ACC112 (cell line): Measurements from ENCODE around the gene ANTKMT.

Experiments used
- H2AFZ ChIP-seq: fragments of 200-600 bp; sonication (generic); one replicate; pipeline ENCODE4 v1.6.0; 2017; ENCODE audit warnings: antibody characterized with exemption, low read length; ENCODE audit not compliant: unreplicated experiment
- H3K27ac ChIP-seq: fragments of 200-600 bp; sonication (generic); 2 replicates; pipeline ENCODE4 v1.5.1; 2014; ENCODE audit warnings: low read depth, mild to moderate bottlenecking, antibody characterized with exemption, low read length, moderate library complexity
- H3K27me3 ChIP-seq: fragments of 200-600 bp; sonication (generic); 2 replicates; pipeline ENCODE4 v1.6.1; 2014; ENCODE audit warnings: mild to moderate bottlenecking, antibody characterized with exemption, low read length, moderate library complexity, mixed read lengths; ENCODE audit not compliant: insufficient read depth
- H3K36me3 ChIP-seq: fragments of 200-600 bp; sonication (generic); 2 replicates; pipeline ENCODE4 v1.6.1; 2016; ENCODE audit warnings: mild to moderate bottlenecking, antibody characterized with exemption, low read length, moderate library complexity, mixed read lengths; ENCODE audit not compliant: insufficient read depth
- H3K4me1 ChIP-seq: fragments of 200-600 bp; sonication (generic); one replicate; pipeline ENCODE4 v1.6.1; 2016; ENCODE audit warnings: low read length, mixed read lengths; ENCODE audit not compliant: insufficient read depth, unreplicated experiment, control insufficient read depth
- H3K4me3 ChIP-seq: fragments of 200-600 bp; sonication (generic); 2 replicates; pipeline ENCODE4 v1.5.1; 2014; ENCODE audit warnings: mild to moderate bottlenecking, low read depth, low read length
- H3K79me2 ChIP-seq: fragments of 200-600 bp; sonication (generic); one replicate; pipeline ENCODE4 v1.6.0; 2016; ENCODE audit warnings: low read length; ENCODE audit not compliant: control insufficient read depth, unreplicated experiment, insufficient read depth

The ANTKMT gene

GRCh38 chr16:703406-703805 is 17.5 kb upstream of the ANTKMT start:
- peaks cover 82% of the 10 kb centered on the region for H3K27me3 ChIP-seq

GRCh38 chr16:704047-704446 is 16.9 kb upstream of the ANTKMT start:
- no peaks in the 10 kb centered on the region for H3K4me1 ChIP-seq
- no peaks in the 10 kb centered on the region for H3K36me3 ChIP-seq
- H2AFZ ChIP-seq, result no peak overlapping the region
- H3K27ac ChIP-seq, result no peak overlapping the region
- peaks cover 81% of the 10 kb centered on the region for H3K27me3 ChIP-seq
- H3K79me2 ChIP-seq, result no peaks in the 10 kb centered on the region
- H3K4me3 ChIP-seq, result no peak overlapping the region

More at GRCh38 chr16:703406-703805, 17.5 kb upstream of the ANTKMT start:
- H3K36me3 ChIP-seq, result no peaks in the 10 kb centered on the region
- no peak overlapping the region for H3K27ac ChIP-seq
- H3K4me1 ChIP-seq, result no peaks in the 10 kb centered on the region
- no peaks in the 10 kb centered on the region for H3K79me2 ChIP-seq
- H3K4me3 ChIP-seq, result no peak overlapping the region
- no peak overlapping the region for H2AFZ ChIP-seq

- Histone ChIP-seq H3K79me2 (no peaks in the 10 kb centered on the region), H3K27me3 (peaks cover 77% of the 10 kb centered on the region), H2AFZ (no peak overlapping the region), H3K27ac (no peak overlapping the region), H3K4me3 (no peak overlapping the region), H3K36me3 (no peaks in the 10 kb centered on the region), H3K4me1 (peaks cover 2% of the 10 kb centered on the region)
Measured at GRCh38 chr16:704552-705380, 16.2 kb upstream of the ANTKMT start.

GRCh38 chr16:705431-706188 is 15.3 kb upstream of the ANTKMT start, which contains the start of gene FBXL16:
FBXL16 (minus strand) TSS chr16:705801; CDS start chr16:697405, 8,396 bp downstream.
- no peaks in the 10 kb centered on the region for H3K79me2 ChIP-seq
- no peak within 1 kb of the TSS for H2AFZ ChIP-seq
- H3K4me3 ChIP-seq, result no peak within 1 kb of the TSS; the same call in 1 of the 2 replicates
- H3K36me3 ChIP-seq, result no peaks in the 10 kb centered on the region
- peaks cover 10% of the 10 kb centered on the region for H3K4me1 ChIP-seq
- H3K27ac ChIP-seq, result no peak within 1 kb of the TSS
- H3K27me3 ChIP-seq, result peaks cover 75% of the 10 kb centered on the region

- peaks cover 74% of the 10 kb centered on the region for H3K27me3 ChIP-seq
- no peak overlapping the region for H2AFZ ChIP-seq
- peaks cover 10% of the 10 kb centered on the region for H3K4me1 ChIP-seq
- H3K27ac ChIP-seq, result no peak overlapping the region
- H3K36me3 ChIP-seq, result no peaks in the 10 kb centered on the region
- no peaks in the 10 kb centered on the region for H3K79me2 ChIP-seq
- no peak overlapping the region for H3K4me3 ChIP-seq
Measured at GRCh38 chr16:706189-707061, 14.5 kb upstream of the ANTKMT start.

- H3K79me2 ChIP-seq, result no peaks in the 10 kb centered on the region
- H3K27me3 ChIP-seq, result peaks cover 67% of the 10 kb centered on the region
- peaks cover 10% of the 10 kb centered on the region for H3K4me1 ChIP-seq
- no peak overlapping the region for H3K4me3 ChIP-seq
- no peak overlapping the region for H2AFZ ChIP-seq
- no peaks in the 10 kb centered on the region for H3K36me3 ChIP-seq
- no peak overlapping the region for H3K27ac ChIP-seq
Measured at GRCh38 chr16:707062-707538, 13.8 kb upstream of the ANTKMT start.

GRCh38 chr16:708019-708418 is 12.9 kb upstream of the ANTKMT start:
- H3K27me3 ChIP-seq, result peaks cover 58% of the 10 kb centered on the region
- no peaks in the 10 kb centered on the region for H3K79me2 ChIP-seq
- no peaks in the 10 kb centered on the region for H3K36me3 ChIP-seq
- H3K4me1 ChIP-seq, result peaks cover 10% of the 10 kb centered on the region
- H3K27ac ChIP-seq, result no peak overlapping the region
- H2AFZ ChIP-seq, result no peak overlapping the region
- H3K4me3 ChIP-seq, result no peak overlapping the region

GRCh38 chr16:708959-709358 is 12.0 kb upstream of the ANTKMT start:
- no peaks in the 10 kb centered on the region for H3K36me3 ChIP-seq
- H2AFZ ChIP-seq, result no peak overlapping the region
- H3K79me2 ChIP-seq, result no peaks in the 10 kb centered on the region
- H3K27ac ChIP-seq, result no peak overlapping the region
- peaks cover 48% of the 10 kb centered on the region for H3K27me3 ChIP-seq
- peaks cover 10% of the 10 kb centered on the region for H3K4me1 ChIP-seq
- H3K4me3 ChIP-seq, result no peak overlapping the region

- peaks cover 40% of the 10 kb centered on the region for H3K27me3 ChIP-seq
- H3K4me3 ChIP-seq, result no peak overlapping the region
- H3K27ac ChIP-seq, result no peak overlapping the region
- no peak overlapping the region for H2AFZ ChIP-seq
- no peaks in the 10 kb centered on the region for H3K79me2 ChIP-seq
- H3K36me3 ChIP-seq, result no peaks in the 10 kb centered on the region
- H3K4me1 ChIP-seq, result peaks cover 14% of the 10 kb centered on the region
Measured at GRCh38 chr16:709566-710499, 11.1 kb upstream of the ANTKMT start.
